GM12801 (cell line): ENCODE measurements around the gene ARHGAP26.

Experiments
- TF ChIP-seq, protein P1 (sequence below): IDR thresholded peaks from one replicate; pipeline ENCODE4 v1.5.1; 2011; ENCODE audit warnings: control low read depth; ENCODE audit not compliant: insufficient read length; ENCODE audit errors: extremely low read depth

The ARHGAP26 gene

DNA sequence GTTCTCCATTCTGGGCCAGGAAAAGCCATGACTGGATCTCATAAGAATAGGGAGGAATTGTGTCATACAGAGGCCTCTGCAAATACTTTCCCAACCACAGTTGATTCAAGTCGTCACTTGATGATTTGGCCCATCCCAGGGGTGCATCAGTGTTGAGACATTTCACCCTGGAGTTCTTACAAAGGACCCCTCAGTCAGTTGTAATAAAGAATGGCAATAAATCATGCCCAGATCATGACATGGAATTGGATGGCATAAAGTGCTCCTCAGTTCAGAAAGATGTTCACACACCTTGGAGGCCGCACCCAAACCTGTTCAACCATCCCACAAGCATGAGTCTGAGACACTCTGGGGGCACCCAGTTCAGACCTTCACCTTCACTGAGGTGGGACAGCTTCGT, 465.2 kb downstream of the ARHGAP26 start:
- TF ChIP-seq, protein P1, sequence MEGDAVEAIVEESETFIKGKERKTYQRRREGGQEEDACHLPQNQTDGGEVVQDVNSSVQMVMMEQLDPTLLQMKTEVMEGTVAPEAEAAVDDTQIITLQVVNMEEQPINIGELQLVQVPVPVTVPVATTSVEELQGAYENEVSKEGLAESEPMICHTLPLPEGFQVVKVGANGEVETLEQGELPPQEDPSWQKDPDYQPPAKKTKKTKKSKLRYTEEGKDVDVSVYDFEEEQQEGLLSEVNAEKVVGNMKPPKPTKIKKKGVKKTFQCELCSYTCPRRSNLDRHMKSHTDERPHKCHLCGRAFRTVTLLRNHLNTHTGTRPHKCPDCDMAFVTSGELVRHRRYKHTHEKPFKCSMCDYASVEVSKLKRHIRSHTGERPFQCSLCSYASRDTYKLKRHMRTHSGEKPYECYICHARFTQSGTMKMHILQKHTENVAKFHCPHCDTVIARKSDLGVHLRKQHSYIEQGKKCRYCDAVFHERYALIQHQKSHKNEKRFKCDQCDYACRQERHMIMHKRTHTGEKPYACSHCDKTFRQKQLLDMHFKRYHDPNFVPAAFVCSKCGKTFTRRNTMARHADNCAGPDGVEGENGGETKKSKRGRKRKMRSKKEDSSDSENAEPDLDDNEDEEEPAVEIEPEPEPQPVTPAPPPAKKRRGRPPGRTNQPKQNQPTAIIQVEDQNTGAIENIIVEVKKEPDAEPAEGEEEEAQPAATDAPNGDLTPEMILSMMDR = no peak

GRCh38 chr5:143236682-143237081, 466.5 kb downstream of the ARHGAP26 start:
- TF ChIP-seq, protein P1 = no peak

DNA sequence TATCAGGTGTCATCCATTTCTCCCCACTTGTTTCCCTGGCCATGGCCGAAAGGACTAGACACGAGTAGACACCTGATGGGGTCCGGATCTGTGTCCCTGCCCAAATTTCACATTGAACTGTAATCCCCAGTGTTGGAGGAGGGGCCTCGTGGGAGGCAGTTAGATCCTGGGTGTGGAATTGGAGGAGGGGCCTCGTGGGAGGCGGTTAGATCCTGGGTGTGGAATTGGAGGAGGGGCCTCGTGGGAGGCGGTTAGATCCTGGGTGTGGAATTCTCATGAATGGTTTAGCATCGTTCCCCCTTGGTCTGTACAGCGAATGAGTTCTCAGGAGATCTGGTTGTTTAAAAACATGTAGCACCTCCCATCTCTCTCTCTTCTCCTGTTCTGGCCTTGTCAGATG, 467.5 kb downstream of the ARHGAP26 start:
- TF ChIP-seq, protein P1 = no peak

GRCh38 chr5:143238620-143239019, 468.4 kb downstream of the ARHGAP26 start:
- TF ChIP-seq, protein P1 = no peak

DNA sequence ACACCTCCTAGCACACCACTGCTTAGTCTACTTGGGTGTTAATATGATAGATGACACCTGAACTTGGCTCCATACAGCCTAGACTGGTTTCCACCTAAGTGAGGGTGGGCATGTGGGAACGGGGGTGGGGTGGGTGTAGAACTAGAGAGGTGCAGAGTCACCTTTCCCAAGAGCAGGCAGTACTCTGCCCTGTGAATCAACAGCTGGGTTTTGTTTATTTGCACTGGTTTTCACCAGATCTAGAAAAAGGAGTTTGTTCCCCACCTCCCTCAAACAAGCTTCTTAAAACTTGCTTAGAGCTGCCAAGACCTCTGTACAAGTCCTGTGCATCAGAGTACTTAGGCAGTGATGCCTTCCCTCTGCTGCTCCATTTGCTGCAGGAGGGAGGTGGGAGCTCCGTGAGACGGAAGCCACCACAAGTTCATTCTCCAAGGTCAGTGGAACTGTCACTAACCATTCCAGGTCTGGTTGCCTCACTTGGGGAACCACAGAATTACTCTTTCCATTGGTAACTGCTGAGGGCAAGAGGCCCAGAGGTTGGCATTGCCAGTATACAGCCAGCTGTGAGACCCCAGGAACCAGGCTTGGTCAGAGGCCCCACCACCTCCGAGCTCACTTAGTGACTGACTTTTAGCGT, 469.8 kb downstream of the ARHGAP26 start:
- TF ChIP-seq, protein P1 = no peak

GRCh38 chr5:143241892-143242291, 471.7 kb downstream of the ARHGAP26 start:
- TF ChIP-seq, protein P1 = no peak

GRCh38 chr5:143243103-143243502, 472.9 kb downstream of the ARHGAP26 start:
- TF ChIP-seq, protein P1 = no peak
